AG09319 (cell line): ENCODE results near the gene MRPS16.
"Not testable (repeated sequence)": the region's sequence is repeated elsewhere in the genome, so short reads cannot be mapped to it uniquely, and the experiment has no call there.

Source experiments
- DNase-seq: peaks from one replicate; pipeline ENCODE4 v3.0.0-alpha.2; 2010; ENCODE audit warnings: low read depth; ENCODE audit errors: extremely low read depth
- CTCF ChIP-seq: IDR thresholded peaks from 2 replicates; pipeline ENCODE4 v1.5.1; 2011; ENCODE audit warnings: low read depth, mild to moderate bottlenecking, inconsistent platforms, low read length, moderate library complexity

MRPS16 gene

GRCh38 chr10:73263693-73264347 lies 11.4 kb upstream of the MRPS16 start:
- DNase-seq, result no peak
- peak; percentile 61 for TF ChIP-seq CTCF

GRCh38 chr10:73262880-73263555 lies 10.6 kb upstream of the MRPS16 start:
- TF ChIP-seq CTCF, result no peak
- DNase-seq, result no peak

- peak; percentile 74 for DNase-seq
- TF ChIP-seq CTCF, result no peak
These were observed 9.8 kb upstream of the MRPS16 start for GRCh38 chr10:73262105-73262730.

GRCh38 chr10:73261362-73261995 lies 9.0 kb upstream of the MRPS16 start:
- no peak for DNase-seq
- TF ChIP-seq CTCF, result no peak

GRCh38 chr10:73258612-73259011 lies 6.2 kb upstream of the MRPS16 start:
- DNase-seq, result not testable (repeated sequence)

- DNase-seq, result no peak
- TF ChIP-seq CTCF, result no peak; the same call in 1 of the 2 replicates
These were observed 746 bp upstream of the MRPS16 start for GRCh38 chr10:73253225-73253555.

- DNase-seq, result no peak
- TF ChIP-seq CTCF, result no peak
These were observed 580 bp downstream of the MRPS16 start for GRCh38 chr10:73251683-73252444.
